GM10248 (cell line): ENCODE measurements around the gene KLHL17.

Experiments used
- CTCF ChIA-PET: fragments of 300-600 bp; sonication (Branson Sonifier 250); formaldehyde crosslinking; extraction: SDS; loops from one replicate; lab custom pipeline; 2021; ENCODE audit warnings: antibody characterized with exemption; lab: Yijun Ruan, JAX
- POLR2A ChIA-PET: fragments of 350-650 bp; sonication (Branson Sonifier 250); formaldehyde crosslinking; extraction: SDS; loops from one replicate; lab custom pipeline; 2020; ENCODE audit warnings: antibody characterized with exemption; lab: Yijun Ruan, JAX
- DNase-seq: peaks from one replicate; pipeline ENCODE4 v3.0.0; 2012; ENCODE audit errors: extremely low spot score
- CTCF ChIP-seq: IDR thresholded peaks from 2 replicates; pipeline ENCODE4 v1.5.1; 2012; ENCODE audit warnings: mild to moderate bottlenecking, low read depth; ENCODE audit errors: extremely low read depth, missing control alignments, control extremely low read depth

Gene KLHL17

GRCh38 chr1:963301-963651 is 2.9 kb downstream of the KLHL17 start:
- ChIA-PET POLR2A (interaction anchor here (1.1 kb wide), 1 partner anchor 13 kb away, joined by 3 read pairs; no protein-coding TSS in a partner anchor), CTCF (interaction anchor here (1.1 kb wide), 1 partner anchor 18 kb away, joined by 3 read pairs; the partner anchor contains the start of gene PERM1)
- TF ChIP-seq CTCF = no peak
- DNase-seq = no peak

DNA sequence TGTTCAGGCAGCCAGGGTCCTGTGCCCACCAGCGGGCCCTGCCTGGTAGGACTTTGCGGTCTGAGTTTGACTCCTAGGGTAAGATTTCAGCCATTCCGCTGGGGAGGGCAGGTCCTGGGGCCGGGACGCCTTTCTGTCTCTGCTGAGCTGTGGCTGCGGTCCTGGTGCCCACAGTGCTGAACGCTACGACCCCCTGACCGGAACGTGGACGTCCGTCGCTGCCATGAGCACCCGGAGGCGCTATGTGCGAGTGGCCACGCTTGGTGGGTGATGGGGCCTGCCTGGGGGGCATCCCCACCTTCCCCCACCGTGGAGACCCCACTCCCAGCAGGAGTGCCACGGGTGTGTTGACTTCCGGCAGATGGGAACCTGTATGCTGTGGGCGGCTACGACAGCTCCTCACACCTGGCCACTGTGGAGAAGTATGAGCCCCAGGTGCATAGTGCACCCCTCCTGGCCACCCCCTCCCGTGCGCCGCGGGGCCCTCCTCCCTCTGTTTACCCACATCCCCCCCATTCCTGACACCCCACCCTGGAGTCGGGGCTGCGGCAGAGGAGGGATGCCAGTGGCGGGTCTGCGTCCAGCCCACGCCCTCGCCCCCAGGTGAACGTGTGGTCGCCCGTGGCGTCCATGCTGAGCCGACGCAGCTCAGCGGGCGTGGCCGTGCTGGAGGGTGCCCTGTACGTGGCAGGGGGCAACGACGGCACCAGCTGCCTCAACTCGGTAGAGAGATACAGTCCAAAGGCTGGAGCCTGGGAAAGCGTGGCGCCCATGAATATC is 3.6 kb downstream of the KLHL17 start:
- no peak for DNase-seq
- POLR2A ChIA-PET = interaction anchor here (1.1 kb wide), 1 partner anchor 12 kb away, joined by 3 read pairs; no protein-coding TSS in a partner anchor
- CTCF ChIA-PET = no interaction called here
- TF ChIP-seq CTCF = no peak

GRCh38 chr1:964691-965525 is 4.5 kb downstream of the KLHL17 start:
- ChIA-PET CTCF (no interaction called here), POLR2A (no interaction called here)
- DNase-seq = no peak
- TF ChIP-seq CTCF = no peak

- TF ChIP-seq CTCF = no peak
- no peak for DNase-seq
- POLR2A ChIA-PET = no interaction called here
- CTCF ChIA-PET = no interaction called here
Measured at GRCh38 chr1:965526-966134, 5.2 kb downstream of the KLHL17 start.

DNA sequence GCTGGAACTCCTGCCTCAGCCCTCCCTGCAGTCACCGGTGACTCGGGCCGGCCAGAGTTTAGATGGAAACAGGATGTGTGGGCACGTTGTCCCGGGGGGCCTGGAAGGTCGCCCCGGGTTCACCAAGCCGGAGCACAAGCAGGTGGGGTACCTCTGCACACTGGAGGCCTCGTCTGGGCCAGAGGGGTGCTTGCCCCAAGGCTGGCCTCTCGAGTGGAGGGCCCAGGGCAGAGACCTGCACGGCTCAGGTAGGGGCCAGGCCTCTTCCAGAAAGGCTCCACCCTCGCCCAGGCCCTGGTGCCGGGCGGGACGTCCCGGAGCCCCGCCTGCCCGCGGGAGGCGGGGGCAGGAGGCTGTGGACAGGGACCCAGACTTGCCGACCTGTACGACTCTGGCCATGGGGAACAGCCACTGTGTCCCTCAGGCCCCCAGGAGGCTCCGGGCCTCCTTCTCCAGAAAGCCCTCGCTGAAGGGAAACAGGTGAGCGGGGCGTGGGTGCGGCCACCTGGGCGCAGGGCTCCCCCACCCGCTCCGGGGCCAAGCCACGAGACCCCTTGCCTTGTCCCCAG is 5.8 kb downstream of the KLHL17 start, which contains the start of gene PLEKHN1:
PLEKHN1 (plus strand) TSS at position 348 of the 569 bp plus-strand sequence; CDS start at position 398, 50 bp downstream.
- ChIA-PET POLR2A (no interaction called here), CTCF (interaction anchor here (0.8 to 1.6 kb wide), 6 partner anchors 10 to 61 kb away, joined by 3 to 7 read pairs (median 4); no protein-coding TSS in a partner anchor)
- DNase-seq = peak; percentile 73
- no peak for TF ChIP-seq CTCF
